HG02623 (cell line): ENCODE data around the gene HNMT.
"Not testable (repeated sequence)": the region's sequence is repeated elsewhere in the genome, so short reads cannot be mapped to it uniquely, and the experiment has no call there.

Experiments
- ATAC-seq: cut with Tn5 transposase; IDR thresholded peaks from one replicate; pipeline ENCODE4 v1.9.1; 2021; ENCODE audit warnings: moderate library complexity; ENCODE audit not compliant: unreplicated experiment

HNMT gene

DNA sequence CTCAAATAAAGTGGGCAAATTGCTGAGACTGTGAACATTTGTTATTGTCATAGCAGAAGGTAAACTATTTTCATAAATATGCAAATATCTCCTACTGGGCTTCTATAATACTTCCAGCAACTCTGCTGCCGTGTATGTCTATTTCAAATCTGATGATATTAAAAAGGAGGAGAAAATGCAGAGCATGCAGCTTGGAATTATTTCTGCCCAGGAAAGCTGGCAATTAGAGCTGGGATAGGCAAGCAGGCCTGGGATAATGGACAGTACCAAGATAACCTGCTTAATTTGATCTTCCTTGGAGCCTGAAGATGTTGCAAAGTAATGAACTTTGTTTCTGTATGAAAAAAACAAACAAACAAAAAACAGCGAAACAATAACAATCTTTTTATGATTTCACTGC lies 72.8 kb downstream of the HNMT start:
- ATAC-seq: no peak

DNA sequence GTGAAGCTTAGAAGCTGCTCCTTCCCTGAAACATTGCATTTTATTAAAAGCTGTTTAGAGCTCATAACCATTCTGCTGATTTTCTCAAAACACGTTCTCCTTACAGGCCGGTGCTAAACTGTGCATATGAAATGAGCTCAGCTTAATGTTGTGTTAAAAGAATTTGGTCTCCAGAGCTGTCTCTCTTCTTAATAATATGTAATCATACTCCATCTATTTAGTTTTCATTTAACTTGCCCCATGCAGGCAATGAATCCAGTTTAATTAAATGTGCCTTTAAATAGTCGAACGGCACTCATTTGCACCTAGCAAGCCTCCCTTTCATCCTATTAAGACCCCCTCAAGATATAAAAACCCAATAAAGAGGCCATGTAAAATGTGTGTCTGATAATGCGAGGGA lies 76.3 kb downstream of the HNMT start:
- no peak for ATAC-seq

DNA sequence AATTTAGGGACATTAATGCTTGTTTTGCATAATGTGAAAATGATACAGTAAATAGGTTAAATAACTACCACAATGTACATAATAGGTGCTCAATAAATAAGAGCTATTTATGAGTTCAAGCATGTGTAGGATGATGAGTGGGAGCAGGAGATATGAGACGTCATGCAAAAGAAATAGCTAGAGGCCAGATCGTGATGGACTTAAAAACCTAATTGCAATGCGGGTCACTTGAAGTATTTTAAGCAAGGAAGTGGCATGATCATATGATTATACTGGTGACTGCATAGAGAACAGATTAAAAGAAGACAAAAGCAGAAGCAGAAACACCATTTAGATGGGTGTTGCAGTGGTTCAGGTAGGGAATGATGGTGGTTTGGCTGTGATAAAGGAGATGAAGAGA lies 78.0 kb downstream of the HNMT start:
- no peak for ATAC-seq

DNA sequence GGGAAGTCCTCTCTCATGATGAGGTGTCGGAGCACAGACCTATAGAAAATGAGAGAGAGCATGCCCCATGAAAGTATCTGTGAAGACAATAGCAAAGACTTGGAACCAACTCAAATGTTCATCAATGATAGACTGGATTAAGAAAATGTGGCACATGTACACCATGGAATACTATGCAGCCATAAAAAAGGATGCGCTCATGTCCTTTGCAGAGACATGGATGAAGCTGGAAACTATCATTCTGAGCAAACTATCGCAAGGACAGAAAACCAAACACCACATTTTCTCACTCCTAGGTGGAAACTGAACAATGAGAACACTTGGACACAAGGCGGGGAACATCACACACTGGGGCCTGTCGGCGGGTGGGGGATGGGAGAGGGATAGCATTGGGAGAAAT lies 79.3 kb downstream of the HNMT start:
- ATAC-seq: not testable (repeated sequence)

DNA sequence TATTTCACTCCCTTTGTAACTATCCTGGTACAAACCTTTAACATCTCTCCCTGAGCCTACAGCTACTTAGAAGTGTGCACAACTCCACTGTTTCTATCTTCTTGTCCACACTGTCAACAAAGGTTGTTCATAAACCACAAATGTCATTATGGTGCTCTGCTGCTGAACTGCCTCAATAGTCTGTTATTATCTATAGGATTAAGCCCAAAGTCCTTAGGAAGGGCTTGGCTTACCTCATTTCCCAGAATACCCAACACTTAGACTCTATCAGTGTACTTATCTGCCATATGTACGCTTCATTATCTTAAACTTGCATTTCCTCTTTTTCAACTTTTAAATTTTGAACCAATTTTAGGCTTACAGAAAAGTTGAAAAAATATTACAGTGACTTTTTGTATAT lies 94.2 kb downstream of the HNMT start:
- no peak for ATAC-seq

DNA sequence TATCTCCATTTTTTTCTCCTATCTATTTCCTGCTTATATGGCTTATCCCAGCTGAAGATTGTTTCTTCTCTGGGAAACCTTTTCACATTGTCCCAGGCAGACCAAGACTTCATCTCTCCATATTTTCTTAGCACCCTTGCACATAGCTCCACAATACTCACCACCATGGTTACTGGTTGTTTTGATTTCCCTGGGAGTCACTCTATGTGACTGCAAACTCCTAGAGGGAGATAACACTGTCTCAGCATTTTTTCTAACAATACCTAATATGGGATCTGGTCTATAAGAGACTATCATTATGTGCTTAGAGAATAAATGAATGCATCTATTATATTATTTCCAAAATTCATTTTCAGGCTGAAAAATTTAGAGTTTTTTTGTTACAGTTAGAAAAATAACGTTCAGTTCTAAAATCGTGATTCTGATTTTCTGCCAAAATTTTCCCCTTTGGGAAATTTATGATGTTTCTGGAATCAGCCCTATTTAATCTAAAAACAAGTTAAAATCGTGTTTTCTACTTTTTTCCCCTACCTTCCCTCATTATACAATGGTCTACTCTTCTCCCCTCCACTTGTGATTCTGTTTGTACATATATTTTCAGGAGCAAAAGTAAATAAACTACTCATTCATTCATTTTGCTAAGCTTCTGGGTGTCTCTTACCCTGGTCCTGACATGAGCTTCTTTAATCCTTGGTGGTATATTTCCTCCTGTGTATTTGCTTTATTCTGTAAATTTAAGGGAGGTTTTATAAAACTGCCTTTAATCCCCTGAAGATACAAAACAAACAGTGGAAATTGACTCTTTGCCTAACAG lies 95.4 kb downstream of the HNMT start:
- no peak for ATAC-seq

DNA sequence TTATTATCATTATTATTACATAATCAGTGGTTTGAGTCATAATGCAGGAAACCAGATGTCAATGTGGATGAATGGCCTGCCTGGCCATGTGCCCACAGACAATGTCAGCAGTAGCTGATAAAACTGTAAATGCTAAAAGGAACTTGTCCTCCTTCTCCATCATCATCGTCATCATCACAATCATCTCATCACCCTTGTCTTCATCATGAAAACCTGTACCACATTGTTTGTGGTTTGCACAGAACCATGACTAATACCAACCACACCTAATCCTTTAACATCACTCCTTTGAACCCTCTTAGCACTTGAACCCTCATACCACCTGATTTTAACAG lies 96.0 kb downstream of the HNMT start:
- no peak for ATAC-seq

DNA sequence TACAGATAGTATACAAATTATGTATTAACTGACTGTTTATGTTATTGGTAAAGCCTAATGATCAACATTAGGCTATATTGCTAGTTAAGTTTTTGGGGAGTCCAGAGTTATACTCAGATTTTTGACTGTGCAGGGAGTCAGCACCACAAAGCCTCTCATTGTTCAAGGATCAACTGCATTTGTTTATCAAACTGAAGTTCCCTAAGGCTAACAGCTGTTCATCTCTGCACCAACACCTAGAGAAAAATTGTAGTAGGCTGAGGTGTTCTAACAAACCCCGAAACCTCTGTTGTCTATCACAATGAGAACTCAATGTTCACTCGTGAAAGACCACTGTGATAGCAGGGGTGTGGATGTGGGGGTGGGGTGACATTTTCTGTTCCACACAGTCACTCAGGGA lies 97.7 kb downstream of the HNMT start:
- ATAC-seq: no peak

DNA sequence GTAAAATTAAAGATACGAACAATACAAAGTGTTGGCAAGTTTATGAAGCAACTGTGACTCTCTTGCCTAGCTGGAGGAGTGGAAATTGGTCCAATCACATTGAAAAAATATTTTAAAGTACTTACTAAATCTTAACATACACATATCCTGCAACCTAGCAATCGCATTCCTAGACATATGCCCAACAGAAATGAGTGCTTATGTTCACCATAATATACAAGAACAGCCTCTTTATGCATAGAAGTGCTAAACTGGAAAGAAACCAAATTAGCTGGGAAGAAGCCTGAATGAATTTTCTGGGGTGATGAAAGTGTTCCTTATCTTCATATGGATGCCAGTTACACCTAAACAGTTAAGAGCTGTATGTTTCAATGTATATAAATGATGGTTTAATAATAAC lies 98.9 kb downstream of the HNMT start:
- ATAC-seq: no peak
